SK-N-DZ (cell line): Measurements from ENCODE around the gene GREM2.

Experiments
- DNase-seq: peaks from one replicate; pipeline ENCODE4 v3.0.0-alpha.2; 2015; ENCODE audit warnings: low spot score
- small RNA-seq, 2 experiments: library from RNA; depleted of rRNA; stranded (forward); fragments of <200 nt; gene quantifications; one replicate each; pipeline ENCODE3, GENCODE V24; 2014

Gene GREM2

GRCh38 chr1:240462277-240462676 lies 149.7 kb downstream of the GREM2 start:
- no peak for DNase-seq

- no peak for DNase-seq
Observed at GRCh38 chr1:240457203-240457602, 154.8 kb downstream of the GREM2 start.

DNA sequence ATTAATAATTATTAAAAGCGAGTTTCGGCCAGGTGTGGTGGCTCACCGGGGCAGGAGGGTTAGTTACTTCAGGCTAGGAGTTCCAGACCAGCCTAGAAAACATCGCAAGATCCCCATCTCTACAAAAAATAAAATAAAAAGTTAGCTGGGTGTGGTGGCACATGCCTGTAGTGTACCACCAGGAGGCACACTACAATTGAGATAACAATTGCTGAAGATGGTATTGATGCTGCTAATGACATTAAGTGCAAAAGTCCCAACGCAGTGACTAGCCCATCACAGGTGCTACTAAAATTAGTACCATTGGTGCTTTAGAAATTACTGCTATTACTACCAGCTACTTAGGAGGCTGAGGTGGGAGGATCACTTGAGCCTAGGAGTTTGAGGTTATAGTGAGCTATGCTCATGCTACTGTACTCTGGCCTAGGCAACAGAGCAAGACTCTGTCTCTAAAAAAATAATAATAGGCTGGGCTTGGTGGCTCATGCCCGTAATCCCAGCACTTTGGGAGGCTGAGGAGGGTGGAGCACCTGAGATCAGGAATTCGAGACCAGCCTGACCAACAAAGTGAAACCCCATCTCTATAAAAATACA lies 156.6 kb downstream of the GREM2 start:
- DNase-seq = no peak

DNA sequence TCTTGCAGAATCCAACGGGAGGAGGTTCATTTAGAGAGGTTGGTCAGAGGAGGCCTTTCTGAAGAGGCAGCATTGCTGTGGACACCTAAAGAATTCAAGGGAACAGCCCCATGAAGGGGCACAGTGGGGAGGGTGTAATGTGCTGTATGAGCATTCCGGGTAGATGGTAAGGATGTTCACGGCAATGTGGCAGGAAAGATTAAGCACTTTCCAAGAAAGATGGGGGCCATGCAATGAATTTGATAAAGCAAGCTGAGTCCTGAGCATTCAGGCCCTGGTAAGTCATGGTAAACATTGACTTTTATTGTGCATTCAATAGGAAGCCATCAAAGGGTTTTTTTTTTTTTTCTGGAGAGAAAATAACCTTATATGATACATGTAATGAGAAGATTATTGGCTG lies 166.6 kb downstream of the GREM2 start:
- no peak for DNase-seq

DNA sequence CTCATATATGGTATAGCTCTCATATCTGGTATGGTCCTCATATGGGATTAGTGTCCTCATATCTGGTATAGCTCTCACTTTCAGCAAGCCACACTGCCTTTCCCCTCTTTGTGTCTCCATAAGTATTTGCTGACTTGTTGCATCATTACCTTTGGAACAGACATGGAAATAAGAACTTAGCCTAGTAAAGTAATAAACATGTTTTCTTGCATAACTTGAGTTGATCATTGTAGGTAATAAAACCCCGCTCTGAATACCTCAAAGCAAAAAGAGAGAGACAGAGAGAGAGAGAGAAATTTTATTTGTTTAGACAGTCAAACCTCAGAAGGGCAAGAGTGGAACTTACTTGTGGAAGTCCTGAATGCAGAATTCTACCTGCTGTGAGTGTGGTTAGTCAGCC lies 170.3 kb downstream of the GREM2 start:
- no peak for DNase-seq

Small RNAs within 50 kb of the gene (small RNA-seq; reads per million reads assigned to genes)
- gene RNU5F-8P = 0.09 to 0.13 reads per million in 2 experiments
